GM12878 (cell line): ENCODE data around the gene VTI1A.

Experiments
- MXI1 ChIP-seq: fragments of 150-350 bp; IDR thresholded peaks from 2 replicates; pipeline ENCODE4 v1.6.1; 2011; ENCODE audit warnings: low read depth, mild to moderate bottlenecking, inconsistent platforms, low read length, improper control_type of control experiment
- POLR2A ChIP-seq: IDR thresholded peaks from 2 replicates; pipeline ENCODE4 v1.6.1; 2011; ENCODE audit warnings: low read depth, mild to moderate bottlenecking, low read length
- SIX5 ChIP-seq: IDR thresholded peaks from 2 replicates; pipeline ENCODE4 v1.6.1; 2011; ENCODE audit warnings: mild to moderate bottlenecking, low read depth, low read length, moderate library complexity; ENCODE audit not compliant: severe bottlenecking
- SUPT20H ChIP-seq: IDR thresholded peaks from 2 replicates; pipeline ENCODE4 v1.6.1; 2011; ENCODE audit warnings: low read depth, mild to moderate bottlenecking, low read length, moderate library complexity, borderline replicate concordance; ENCODE audit not compliant: control insufficient read depth
- TCF7 ChIP-seq: IDR thresholded peaks from 2 replicates; pipeline ENCODE4 v1.6.1; 2014; ENCODE audit warnings: antibody characterized with exemption, borderline replicate concordance
- TF ChIP-seq, protein P1 (sequence below), 3 experiments: IDR thresholded peaks in 2 of 3; conservative IDR thresholded peaks in 1 of 3; 2 replicates each; pipeline ENCODE4 v1.5.1; 2011; ENCODE audit warnings: low read depth in 3 of 3, low read length in 3 of 3, mild to moderate bottlenecking in 3 of 3, control low read depth in 2 of 3, moderate library complexity in 2 of 3, inconsistent platforms in 1 of 3, mixed read lengths in 1 of 3; ENCODE audit not compliant: control insufficient read depth in 2 of 3, insufficient read depth in 1 of 3; ENCODE audit errors: extremely low read depth in 1 of 3

DNA sequence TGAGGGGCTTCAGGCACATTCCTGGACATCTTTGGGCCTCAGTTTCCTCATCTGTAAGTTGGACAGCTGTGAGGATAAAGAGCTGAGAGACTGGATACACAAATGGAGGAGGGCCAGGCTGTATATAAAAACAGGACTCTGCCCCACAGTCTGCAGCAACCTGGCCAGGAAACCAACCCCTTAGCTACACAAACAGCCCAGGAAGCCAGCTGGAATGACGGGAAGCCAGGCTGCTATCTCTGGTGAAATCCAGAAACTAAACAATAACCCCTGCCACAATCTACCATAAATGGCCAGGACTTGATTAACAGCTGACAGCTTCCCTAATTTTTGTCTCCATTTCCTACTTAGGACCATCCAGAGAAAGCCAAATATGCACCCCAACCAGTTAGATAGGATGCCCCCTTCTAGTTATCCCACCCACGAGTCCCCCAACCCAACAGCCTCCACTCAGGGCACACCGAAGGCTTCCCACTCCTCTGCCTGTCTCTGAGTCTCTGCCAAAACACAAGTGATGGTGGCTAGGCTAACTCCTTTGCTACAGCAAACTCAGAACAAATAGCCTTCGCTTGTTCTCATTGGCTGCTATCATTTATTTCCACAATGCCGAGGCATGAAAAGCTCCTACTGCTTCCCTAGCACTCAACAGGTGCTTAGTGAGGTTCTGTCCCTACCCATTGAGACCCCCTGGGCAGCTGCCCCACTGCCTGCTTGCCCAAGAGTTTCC is 393.1 kb downstream of the VTI1A start:
- no peak for TF ChIP-seq TCF7
- TF ChIP-seq POLR2A = no peak
- TF ChIP-seq, protein P1, sequence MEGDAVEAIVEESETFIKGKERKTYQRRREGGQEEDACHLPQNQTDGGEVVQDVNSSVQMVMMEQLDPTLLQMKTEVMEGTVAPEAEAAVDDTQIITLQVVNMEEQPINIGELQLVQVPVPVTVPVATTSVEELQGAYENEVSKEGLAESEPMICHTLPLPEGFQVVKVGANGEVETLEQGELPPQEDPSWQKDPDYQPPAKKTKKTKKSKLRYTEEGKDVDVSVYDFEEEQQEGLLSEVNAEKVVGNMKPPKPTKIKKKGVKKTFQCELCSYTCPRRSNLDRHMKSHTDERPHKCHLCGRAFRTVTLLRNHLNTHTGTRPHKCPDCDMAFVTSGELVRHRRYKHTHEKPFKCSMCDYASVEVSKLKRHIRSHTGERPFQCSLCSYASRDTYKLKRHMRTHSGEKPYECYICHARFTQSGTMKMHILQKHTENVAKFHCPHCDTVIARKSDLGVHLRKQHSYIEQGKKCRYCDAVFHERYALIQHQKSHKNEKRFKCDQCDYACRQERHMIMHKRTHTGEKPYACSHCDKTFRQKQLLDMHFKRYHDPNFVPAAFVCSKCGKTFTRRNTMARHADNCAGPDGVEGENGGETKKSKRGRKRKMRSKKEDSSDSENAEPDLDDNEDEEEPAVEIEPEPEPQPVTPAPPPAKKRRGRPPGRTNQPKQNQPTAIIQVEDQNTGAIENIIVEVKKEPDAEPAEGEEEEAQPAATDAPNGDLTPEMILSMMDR (IDR thresholded peaks at IDR 0.05 in 2 of 3, conservative IDR thresholded peaks at IDR 0.05 in 1 of 3; ENCODE audit: control insufficient read depth in 2 of 3, extremely low read depth in 1 of 3, insufficient read depth in 1 of 3, low read depth in 3 of 3, low read length in 3 of 3) = no peak
- TF ChIP-seq MXI1 = no peak
- no peak for TF ChIP-seq SUPT20H
- TF ChIP-seq SIX5 = no peak
